ENCODE data around the gene JMJD4. TPM values are rescaled to one million over a fixed set of nuclear protein-coding genes. Genes with fewer than 3 reads are reported as not detected.

Gene JMJD4
- total and polyA plus RNA-seq, 2 donors (not counting 3 experiments of a cell fraction or from before 2014, with no cell fraction given), result 17.3 to 31.2 TPM

GRCh38 chr1:227725046-227725445, 10.1 kb downstream of the JMJD4 start:
- Histone ChIP-seq H3K27me3 (ENCODE audit: control insufficient read depth in 2 of 2, insufficient read depth in 2 of 2, low read length in 2 of 2) (peaks cover 0 to 10% of the 10 kb centered on the region in 2 experiments), H3K4me3 (replicated peaks in 1 of 3; ENCODE audit: insufficient read depth in 1 of 3, low read depth in 1 of 3, low read length in 3 of 3) (no peak overlapping the region), H3K36me3 (ENCODE audit: control insufficient read depth in 2 of 2, extremely low read depth in 1 of 2, insufficient read depth in 2 of 2, low read length in 2 of 2) (no peaks in the 10 kb centered on the region), H3K9me3 (replicated peaks; ENCODE audit: control insufficient read depth, insufficient read depth, low read length) (no peaks in the 10 kb centered on the region), H3K4me1 (ENCODE audit: control insufficient read depth, extremely low read depth, insufficient read depth, low read length) (peaks cover 2% of the 10 kb centered on the region), H3K27ac (ENCODE audit: insufficient read depth, low read depth, low read length) (no peak overlapping the region), H3K4me2 (ENCODE audit: insufficient read depth, low read length) (no peak overlapping the region), H3K9me1 (replicated peaks; ENCODE audit: control insufficient read depth, extremely low read depth, insufficient read depth, low read length) (no peaks in the 10 kb centered on the region), H3K9ac (replicated peaks; ENCODE audit: extremely low read depth, insufficient read depth, low read length) (no peak overlapping the region), H4K20me1 (replicated peaks; ENCODE audit: control insufficient read depth, extremely low read depth, insufficient read depth, low read length) (no peaks in the 10 kb centered on the region), H3K79me2 (ENCODE audit: control insufficient read depth, insufficient read depth, low read length) (no peaks in the 10 kb centered on the region), H2AFZ (ENCODE audit: low read depth, low read length) (no peak overlapping the region)
- TF ChIP-seq EZH2 (IDR thresholded peaks at IDR 0.05; ENCODE audit: borderline replicate concordance, low read depth, low read length, severe bottlenecking) (no peak), MAX (IDR thresholded peaks at IDR 0.05; ENCODE audit: insufficient read depth, insufficient read length) (no peak), GATA2 (IDR thresholded peaks at IDR 0.05; ENCODE audit: insufficient read depth, insufficient read length, low read depth, low read length) (no peak), CTCF (IDR thresholded peaks at IDR 0.05; ENCODE audit: extremely low read depth in 1 of 2, insufficient read depth in 1 of 2, low read depth in 1 of 2, low read length in 2 of 2) (no peak), POLR2A (IDR thresholded peaks at IDR 0.05; ENCODE audit: low read depth, low read length) (no peak), POLR2AphosphoS5 (IDR thresholded peaks at IDR 0.05; ENCODE audit: insufficient read depth, low read depth, low read length) (no peak), JUN (IDR thresholded peaks at IDR 0.05; ENCODE audit: borderline replicate concordance, insufficient read depth, insufficient read length, low read depth) (no peak), FOS (IDR thresholded peaks at IDR 0.05; ENCODE audit: borderline replicate concordance, insufficient read depth, low read length) (no peak), MYC (IDR thresholded peaks at IDR 0.05; ENCODE audit: low read depth, low read length) (no peak)
- dilution Hi-C loops (cut with MboI; ENCODE audit: extremely low pct_ligation_motif_present, low sequenced_read_pairs), result no loop called here
- ChIA-PET POLR2A (no interaction called here), CTCF (no interaction called here)
- no peak for FAIRE-seq
- intact Hi-C loops (cut with micrococcal nuclease), result loop anchor here (5.0 kb wide), 1 partner anchor 183 kb away; no protein-coding TSS in a partner anchor
- no peak for DNase-seq (ENCODE audit: low read depth, low spot score)
- BruUV-seq (replicated peaks), result no TSS peak

Data from endothelial cell of umbilical vein (primary cell).